Activated CD4-positive, alpha-beta T cell treated with anti-CD3 and anti-CD28 coated beads, Interleukin-2, amount 50 U/mL, for 24 hours (primary cell): ENCODE data around the gene GPR150.
A peak's percentile ranks its signal among the peaks of the same experiment; 100 is the strongest.

Experiments
- DNase-seq, 2 donors: peaks; one replicate each; pipeline ENCODE4 v3.0.0-alpha.2; 2020; ENCODE audit warnings: low read depth in 1 of 2, low spot score in 1 of 2

GPR150 gene

GRCh38 chr5:95647886-95648860 lies 28.3 kb downstream of the GPR150 start:
- peak in 1 of 2 donors; percentile 25 for DNase-seq

GRCh38 chr5:95649274-95649673 lies 29.4 kb downstream of the GPR150 start:
- DNase-seq: no peak

- DNase-seq: no peak
Observed at GRCh38 chr5:95649842-95650620, 30.1 kb downstream of the GPR150 start.

GRCh38 chr5:95652849-95653248 lies 33.0 kb downstream of the GPR150 start:
- DNase-seq: no peak

- no peak for DNase-seq
Observed at GRCh38 chr5:95654196-95654595, 34.3 kb downstream of the GPR150 start.

- DNase-seq: no peak
Observed at GRCh38 chr5:95655575-95655974, 35.7 kb downstream of the GPR150 start.

- no peak for DNase-seq
Observed at GRCh38 chr5:95660060-95660459, 40.2 kb downstream of the GPR150 start.

GRCh38 chr5:95662946-95663345 lies 43.1 kb downstream of the GPR150 start:
- DNase-seq: no peak

GRCh38 chr5:95664204-95664786 lies 44.4 kb downstream of the GPR150 start:
- DNase-seq: peak in 1 of 2 donors; percentile 27

- DNase-seq: no peak
Observed at GRCh38 chr5:95667061-95667618, 47.3 kb downstream of the GPR150 start.

- no peak for DNase-seq
Observed at GRCh38 chr5:95667678-95668077, 47.8 kb downstream of the GPR150 start.

GRCh38 chr5:95668216-95668615 lies 48.3 kb downstream of the GPR150 start:
- no peak for DNase-seq

- DNase-seq: no peak
Observed at GRCh38 chr5:95668728-95669127, 48.8 kb downstream of the GPR150 start.

GRCh38 chr5:95669540-95669939 lies 49.7 kb downstream of the GPR150 start:
- no peak for DNase-seq

- DNase-seq: no peak
Observed at GRCh38 chr5:95669985-95670384, 50.1 kb downstream of the GPR150 start.

- DNase-seq: no peak
Observed at GRCh38 chr5:95670568-95670967, 50.7 kb downstream of the GPR150 start.
